WERI-Rb-1 (cell line): ENCODE data around the gene ARNT2.

ENCODE experiments used
- DNase-seq: peaks from one replicate; pipeline ENCODE4 v3.0.0-alpha.2; 2020
- H3K27ac ChIP-seq: fragments of 250-450 bp; sonication (Bioruptor Pico); 2 replicates; pipeline ENCODE4 v1.5.1; 2020; ENCODE audit warnings: mild to moderate bottlenecking, moderate library complexity
- H3K27me3 ChIP-seq: fragments of 250-450 bp; sonication (Bioruptor Pico); 2 replicates; pipeline ENCODE4 v1.5.1; 2021; ENCODE audit warnings: mild to moderate bottlenecking, low read depth, moderate library complexity; ENCODE audit not compliant: insufficient read depth, severe bottlenecking
- H3K36me3 ChIP-seq: fragments of 250-450 bp; sonication (Bioruptor Pico); 2 replicates; pipeline ENCODE4 v1.5.1; 2020; ENCODE audit warnings: mild to moderate bottlenecking, moderate library complexity
- H3K4me3 ChIP-seq: 2 replicates; pipeline ENCODE4 v1.5.1; 2011; ENCODE audit warnings: low read depth, mild to moderate bottlenecking, control low read depth, low read length
- H3K9me3 ChIP-seq: fragments of 250-450 bp; sonication (Bioruptor Pico); 2 replicates; pipeline ENCODE4 v1.5.1; 2021; ENCODE audit warnings: mild to moderate bottlenecking, moderate library complexity; ENCODE audit not compliant: severe bottlenecking
- TF ChIP-seq, protein P1 (sequence below): IDR thresholded peaks from 2 replicates; pipeline ENCODE4 v1.5.1; 2011; ENCODE audit warnings: low read depth, mild to moderate bottlenecking, control low read depth, inconsistent platforms, low read length

ARNT2 gene

GRCh38 chr15:80584973-80585525 lies 180.9 kb downstream of the ARNT2 start:
- Histone ChIP-seq H3K36me3 (0 out of 2 replicates have a peak, but pooled peaks cover 4% of the 10 kb centered on the region), H3K27ac (no peak overlapping the region), H3K27me3 (no peaks in the 10 kb centered on the region), H3K4me3 (no peak overlapping the region), H3K9me3 (no peaks in the 10 kb centered on the region)
- TF ChIP-seq, protein P1, sequence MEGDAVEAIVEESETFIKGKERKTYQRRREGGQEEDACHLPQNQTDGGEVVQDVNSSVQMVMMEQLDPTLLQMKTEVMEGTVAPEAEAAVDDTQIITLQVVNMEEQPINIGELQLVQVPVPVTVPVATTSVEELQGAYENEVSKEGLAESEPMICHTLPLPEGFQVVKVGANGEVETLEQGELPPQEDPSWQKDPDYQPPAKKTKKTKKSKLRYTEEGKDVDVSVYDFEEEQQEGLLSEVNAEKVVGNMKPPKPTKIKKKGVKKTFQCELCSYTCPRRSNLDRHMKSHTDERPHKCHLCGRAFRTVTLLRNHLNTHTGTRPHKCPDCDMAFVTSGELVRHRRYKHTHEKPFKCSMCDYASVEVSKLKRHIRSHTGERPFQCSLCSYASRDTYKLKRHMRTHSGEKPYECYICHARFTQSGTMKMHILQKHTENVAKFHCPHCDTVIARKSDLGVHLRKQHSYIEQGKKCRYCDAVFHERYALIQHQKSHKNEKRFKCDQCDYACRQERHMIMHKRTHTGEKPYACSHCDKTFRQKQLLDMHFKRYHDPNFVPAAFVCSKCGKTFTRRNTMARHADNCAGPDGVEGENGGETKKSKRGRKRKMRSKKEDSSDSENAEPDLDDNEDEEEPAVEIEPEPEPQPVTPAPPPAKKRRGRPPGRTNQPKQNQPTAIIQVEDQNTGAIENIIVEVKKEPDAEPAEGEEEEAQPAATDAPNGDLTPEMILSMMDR = no peak
- no peak for DNase-seq

GRCh38 chr15:80585544-80586018 lies 181.4 kb downstream of the ARNT2 start:
- H3K4me3 ChIP-seq = no peak overlapping the region
- TF ChIP-seq, protein P1 = peak; percentile 40
- DNase-seq = peak; percentile 37
- no peak overlapping the region for H3K27ac ChIP-seq
- H3K36me3 ChIP-seq = 0 out of 2 replicates have a peak, but pooled peaks cover 4% of the 10 kb centered on the region
- no peaks in the 10 kb centered on the region for H3K9me3 ChIP-seq
- H3K27me3 ChIP-seq = no peaks in the 10 kb centered on the region

GRCh38 chr15:80586161-80586560 lies 182.0 kb downstream of the ARNT2 start:
- TF ChIP-seq, protein P1 = no peak
- no peak overlapping the region for H3K27ac ChIP-seq
- H3K36me3 ChIP-seq = 0 out of 2 replicates have a peak, but pooled peaks cover 4% of the 10 kb centered on the region
- no peak for DNase-seq
- no peak overlapping the region for H3K4me3 ChIP-seq
- no peaks in the 10 kb centered on the region for H3K9me3 ChIP-seq
- no peaks in the 10 kb centered on the region for H3K27me3 ChIP-seq

- H3K36me3 ChIP-seq = 0 out of 2 replicates have a peak, but pooled peaks cover 4% of the 10 kb centered on the region
- H3K4me3 ChIP-seq = no peak overlapping the region
- DNase-seq = no peak
- H3K9me3 ChIP-seq = no peaks in the 10 kb centered on the region
- H3K27me3 ChIP-seq = no peaks in the 10 kb centered on the region
- TF ChIP-seq, protein P1 = no peak
- no peak overlapping the region for H3K27ac ChIP-seq
Observed at GRCh38 chr15:80587007-80587406, 182.8 kb downstream of the ARNT2 start.

DNA sequence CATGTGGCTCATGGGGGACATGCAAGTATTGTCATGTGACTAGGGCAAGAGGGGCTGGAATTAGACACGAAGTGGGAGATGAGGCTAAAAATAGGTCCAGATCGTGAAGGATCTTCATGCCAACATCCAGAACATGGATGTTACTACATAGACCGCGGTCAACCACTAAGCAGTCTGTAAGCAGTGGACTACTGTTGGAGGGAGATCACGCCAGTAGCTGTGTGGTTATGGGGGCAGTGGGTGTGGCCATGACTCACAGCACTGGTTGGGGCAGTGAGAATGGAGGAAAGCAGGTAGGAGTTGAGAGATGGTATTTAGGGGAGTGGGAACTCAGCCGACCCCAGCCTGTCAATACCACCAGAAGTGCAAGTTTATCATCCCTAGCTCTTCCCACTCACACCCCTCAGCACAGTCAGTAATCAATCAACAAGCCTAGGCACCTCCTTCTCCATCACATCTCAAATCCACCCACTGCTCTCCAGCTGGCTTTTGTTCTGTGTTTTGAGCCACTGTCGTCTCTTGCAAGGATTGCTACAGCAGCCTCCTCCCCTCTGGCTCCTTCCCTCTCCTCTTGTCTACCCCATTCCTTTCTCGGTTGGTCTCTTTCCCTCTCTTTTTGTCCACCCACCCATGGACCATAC lies 183.8 kb downstream of the ARNT2 start:
- no peaks in the 10 kb centered on the region for H3K9me3 ChIP-seq
- DNase-seq = no peak
- 0 out of 2 replicates have a peak, but pooled peaks cover 4% of the 10 kb centered on the region for H3K36me3 ChIP-seq
- H3K27me3 ChIP-seq = no peaks in the 10 kb centered on the region
- TF ChIP-seq, protein P1 = no peak
- H3K27ac ChIP-seq = no peak overlapping the region
- no peak overlapping the region for H3K4me3 ChIP-seq
